HG03139 (cell line): Measurements from ENCODE around the gene KCNJ18.
"Not testable (repeated sequence)": the region's sequence is repeated elsewhere in the genome, so short reads cannot be mapped to it uniquely, and the experiment has no call there.

Experiments used
- ATAC-seq: cut with Tn5 transposase; IDR thresholded peaks from one replicate; pipeline ENCODE4 v1.9.1; 2021; ENCODE audit not compliant: unreplicated experiment

The KCNJ18 gene

GRCh38 chr17:21702029-21702428 is 9.7 kb downstream of the KCNJ18 start:
- ATAC-seq = not testable (repeated sequence)

- not testable (repeated sequence) for ATAC-seq
Measured at GRCh38 chr17:21702521-21702920, 10.2 kb downstream of the KCNJ18 start.

- not testable (repeated sequence) for ATAC-seq
Measured at GRCh38 chr17:21702940-21703640, 10.8 kb downstream of the KCNJ18 start.

GRCh38 chr17:21703891-21704872 is 11.9 kb downstream of the KCNJ18 start:
- not testable (repeated sequence) for ATAC-seq

GRCh38 chr17:21705021-21705601 is 12.8 kb downstream of the KCNJ18 start:
- ATAC-seq = no peak

- ATAC-seq = not testable (repeated sequence)
Measured at GRCh38 chr17:21705746-21706145, 13.4 kb downstream of the KCNJ18 start.

- not testable (repeated sequence) for ATAC-seq
Measured at GRCh38 chr17:21706546-21706945, 14.2 kb downstream of the KCNJ18 start.

- ATAC-seq = not testable (repeated sequence)
Measured at GRCh38 chr17:21707131-21707530, 14.8 kb downstream of the KCNJ18 start.

GRCh38 chr17:21707711-21708611 is 15.6 kb downstream of the KCNJ18 start:
- ATAC-seq = not testable (repeated sequence)

GRCh38 chr17:21708612-21709535 is 16.6 kb downstream of the KCNJ18 start:
- ATAC-seq = not testable (repeated sequence)

GRCh38 chr17:21709994-21710393 is 17.7 kb downstream of the KCNJ18 start:
- ATAC-seq = not testable (repeated sequence)

- ATAC-seq = not testable (repeated sequence)
Measured at GRCh38 chr17:21710486-21710885, 18.2 kb downstream of the KCNJ18 start.

GRCh38 chr17:21711182-21711581 is 18.9 kb downstream of the KCNJ18 start:
- no peak for ATAC-seq

- ATAC-seq = not testable (repeated sequence)
Measured at GRCh38 chr17:21713020-21713419, 20.7 kb downstream of the KCNJ18 start.

- ATAC-seq = not testable (repeated sequence)
Measured at GRCh38 chr17:21713631-21714030, 21.3 kb downstream of the KCNJ18 start.

- not testable (repeated sequence) for ATAC-seq
Measured at GRCh38 chr17:21714676-21715075, 22.4 kb downstream of the KCNJ18 start.

- ATAC-seq = not testable (repeated sequence)
Measured at GRCh38 chr17:21715877-21716276, 23.6 kb downstream of the KCNJ18 start.

GRCh38 chr17:21718971-21719370 is 26.6 kb downstream of the KCNJ18 start:
- not testable (repeated sequence) for ATAC-seq
